Lung microvascular endothelial cell (primary cell): Measurements from ENCODE around the gene DNPH1. TPM values are rescaled to one million over a fixed set of nuclear protein-coding genes. Genes with fewer than 3 reads are reported as not detected.
A peak's percentile ranks its signal among the peaks of the same experiment; 100 is the strongest.

Experiments
- DNase-seq, 2 donors: peaks; one replicate each; pipeline versions ENCODE4 v3.0.0 to v3.0.0-alpha.2; 2010; ENCODE audit warnings: low read depth in 2 of 2
- total RNA-seq: library from RNA; depleted of rRNA; stranded (reverse); fragments of >200 nt; gene quantifications from 2 replicates; pipeline ENCODE4 v1.2.1, GENCODE V29; 2014

The DNPH1 gene
- total RNA-seq, 1 donor from 2014 or later = 26.8 TPM

DNA sequence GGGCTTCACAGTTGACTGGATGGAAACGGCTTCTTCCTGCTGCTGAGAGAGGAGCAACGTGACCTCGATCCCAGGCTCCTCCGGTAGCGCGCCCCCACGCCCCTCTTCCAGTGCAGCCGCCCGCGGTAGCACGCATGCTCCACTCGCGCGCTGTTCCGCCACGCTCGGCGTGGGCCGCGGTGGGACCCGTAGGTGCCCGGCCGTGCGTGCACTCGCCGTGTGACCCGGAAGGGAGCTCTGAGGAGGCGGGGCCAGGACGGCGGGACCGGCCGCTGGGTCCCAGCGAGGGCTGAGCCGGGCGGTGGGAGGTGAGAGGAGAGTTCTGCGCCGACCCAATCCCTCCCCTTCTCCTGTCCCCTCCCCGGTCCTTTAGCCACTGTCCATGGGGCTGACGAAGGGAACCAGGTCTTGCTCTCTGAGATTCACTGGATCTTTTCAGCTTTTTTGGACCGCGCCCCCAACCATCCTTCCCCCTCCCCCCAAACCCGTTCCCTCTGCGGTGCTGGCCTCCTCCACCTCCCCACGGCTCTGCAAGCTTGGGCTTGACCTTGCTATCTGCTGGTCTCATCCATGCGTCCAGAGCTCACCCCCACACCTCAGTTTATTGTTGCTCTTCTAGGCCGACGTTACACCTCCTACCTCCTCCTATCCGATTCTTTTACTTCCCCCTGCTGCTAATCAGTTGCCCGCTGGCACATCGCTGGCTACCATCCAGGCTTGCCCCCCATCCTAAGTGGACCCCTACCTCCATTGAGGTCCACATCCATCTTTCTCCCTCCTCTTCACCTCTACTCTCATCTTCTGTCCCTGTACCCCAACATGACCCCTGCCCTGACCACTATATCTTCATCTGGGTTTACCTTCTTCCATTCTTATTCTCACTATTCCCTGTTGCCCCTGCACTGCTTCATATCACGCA is 47.1 kb downstream of the DNPH1 start, which contains the start of gene CUL9:
Gene CUL9, plus strand, starts transcription at position 255 of the 919 bp plus-strand sequence. CDS start 2,115 bp downstream, outside the sequence.
- DNase-seq = peak; percentile 76 to 85

DNA sequence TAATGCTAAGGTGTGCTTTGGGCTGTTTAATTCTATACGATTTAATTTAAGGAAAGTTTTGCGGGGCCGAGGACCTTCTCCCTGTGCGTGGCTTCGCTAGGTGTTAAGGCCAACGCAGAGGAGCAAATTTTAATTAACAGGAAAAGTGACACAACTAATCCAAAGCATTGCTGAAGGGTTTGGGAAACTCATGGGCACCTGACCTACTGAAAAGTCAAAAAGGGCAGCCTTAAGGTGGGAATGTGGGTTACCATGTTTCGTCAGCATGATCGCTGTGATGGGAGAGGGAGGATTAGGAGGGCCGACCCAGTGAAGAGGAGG is 47.7 kb downstream of the DNPH1 start:
- DNase-seq = no peak

DNA sequence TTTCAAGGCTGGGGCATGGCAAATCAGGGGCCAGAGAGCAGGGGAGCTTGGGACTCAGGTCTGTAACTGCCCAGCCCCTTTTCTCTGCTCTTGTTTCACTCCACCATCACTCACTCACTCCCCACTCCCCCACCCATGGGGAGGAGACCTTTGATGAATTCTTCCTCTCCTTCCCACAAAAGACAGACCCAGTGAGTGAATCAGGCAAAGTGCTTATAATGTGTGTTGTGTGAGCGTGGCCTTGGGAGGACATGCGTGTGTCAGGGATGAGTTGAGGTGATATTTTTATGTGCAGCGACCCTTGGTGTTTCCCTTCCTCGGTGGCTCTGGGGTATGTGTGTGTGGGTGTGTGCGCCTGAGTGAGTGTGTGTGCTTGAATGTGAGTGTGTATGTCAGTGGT is 48.3 kb downstream of the DNPH1 start:
- peak in 1 of 2 donors; percentile 7 for DNase-seq

DNA sequence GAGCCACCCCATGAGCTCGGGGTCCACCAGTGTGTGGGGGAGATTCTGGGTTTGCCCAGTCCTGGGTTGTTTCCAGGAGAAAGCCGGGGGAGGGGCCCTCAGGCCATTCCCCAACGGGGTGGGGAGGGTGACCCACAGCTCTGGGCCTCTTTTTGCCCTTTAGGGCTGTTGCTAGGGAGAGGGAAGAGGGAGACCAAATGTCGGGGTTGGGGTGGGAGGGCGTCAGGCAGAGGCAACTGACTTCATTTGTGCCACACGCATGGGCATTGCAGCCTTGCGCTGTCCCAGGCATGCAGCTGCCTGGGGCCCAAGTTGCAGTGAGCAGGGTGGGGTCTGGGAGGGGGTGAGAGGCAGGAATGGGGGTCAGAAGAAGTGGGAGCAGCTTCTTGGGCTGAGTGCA is 49.2 kb downstream of the DNPH1 start:
- no peak for DNase-seq

DNA sequence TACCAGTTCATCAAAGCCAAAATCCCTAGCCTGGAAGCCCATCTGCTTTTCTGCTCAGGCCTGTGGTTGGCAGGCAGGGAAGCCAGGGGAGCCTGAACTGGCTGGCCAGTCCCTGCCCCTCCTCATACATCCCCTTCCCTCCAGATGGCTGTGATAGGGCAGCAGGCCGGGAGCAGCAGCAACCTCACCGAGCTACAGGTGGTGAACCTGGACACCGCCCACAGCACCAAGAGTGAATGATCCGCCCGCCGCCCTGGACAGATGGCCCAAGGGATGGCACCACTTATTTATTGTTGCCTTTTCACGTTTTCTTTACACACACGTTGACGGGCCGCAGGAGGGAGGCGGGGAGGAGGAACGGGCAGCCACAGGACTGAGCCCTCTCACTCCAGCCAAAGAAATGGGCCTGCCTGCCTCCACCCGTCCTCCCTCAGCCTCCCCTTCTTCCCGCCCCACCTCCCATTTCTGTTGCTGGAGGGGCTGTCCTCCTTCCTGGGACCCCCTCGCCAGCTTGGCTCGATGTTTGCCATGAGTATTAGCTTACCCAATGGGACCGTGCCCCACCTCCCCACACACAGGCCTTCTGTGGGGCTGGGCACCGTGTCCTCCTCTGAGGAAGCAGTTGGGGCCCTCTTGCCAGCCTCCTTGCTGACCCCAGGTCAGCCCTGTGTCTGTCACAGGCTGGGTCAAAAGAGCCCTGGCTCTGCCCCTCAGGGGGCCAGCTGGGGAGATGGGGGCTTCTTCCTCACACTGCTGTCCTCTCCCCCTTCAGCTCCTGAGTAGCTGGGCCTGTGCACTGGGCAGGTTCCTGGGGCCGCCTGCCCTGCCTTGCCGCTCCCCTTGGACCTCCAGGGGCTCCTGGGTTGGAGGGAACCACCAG is 50.1 kb downstream of the DNPH1 start:
- DNase-seq = no peak

DNA sequence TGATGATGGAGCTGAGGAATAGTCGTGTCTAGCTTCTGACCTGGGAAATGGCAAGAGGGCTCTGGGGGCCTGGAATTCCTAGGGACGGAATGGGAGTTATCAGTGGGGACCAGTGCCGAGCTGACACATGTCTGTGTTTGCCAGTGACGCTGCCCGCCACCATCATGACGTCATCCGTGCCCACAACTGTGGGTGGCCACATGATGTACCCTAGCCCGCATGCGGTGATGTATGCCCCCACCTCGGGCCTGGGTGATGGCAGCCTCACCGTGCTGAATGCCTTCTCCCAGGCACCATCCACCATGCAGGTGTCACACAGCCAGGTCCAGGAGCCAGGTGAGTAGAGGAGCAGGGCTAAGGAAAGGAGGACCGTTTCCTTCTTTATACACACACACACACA is 51.1 kb downstream of the DNPH1 start:
- DNase-seq = no peak

DNA sequence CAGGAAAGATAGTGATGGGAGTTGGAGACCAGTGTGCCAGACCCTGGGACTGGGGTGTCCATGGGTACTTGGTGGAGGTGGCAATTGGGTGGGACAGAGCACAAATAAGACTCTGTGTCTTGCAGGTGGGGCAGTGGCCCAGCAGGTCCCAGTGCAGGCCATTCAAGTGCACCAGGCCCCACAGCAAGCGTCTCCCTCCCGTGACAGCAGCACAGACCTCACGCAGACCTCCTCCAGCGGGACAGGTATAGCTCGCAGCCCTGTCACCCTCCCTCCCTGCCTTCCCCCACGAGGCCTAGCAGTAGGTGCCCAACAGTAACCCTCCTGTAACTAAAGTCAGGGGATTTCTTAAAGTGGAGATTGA is 52.9 kb downstream of the DNPH1 start:
- DNase-seq = no peak

DNA sequence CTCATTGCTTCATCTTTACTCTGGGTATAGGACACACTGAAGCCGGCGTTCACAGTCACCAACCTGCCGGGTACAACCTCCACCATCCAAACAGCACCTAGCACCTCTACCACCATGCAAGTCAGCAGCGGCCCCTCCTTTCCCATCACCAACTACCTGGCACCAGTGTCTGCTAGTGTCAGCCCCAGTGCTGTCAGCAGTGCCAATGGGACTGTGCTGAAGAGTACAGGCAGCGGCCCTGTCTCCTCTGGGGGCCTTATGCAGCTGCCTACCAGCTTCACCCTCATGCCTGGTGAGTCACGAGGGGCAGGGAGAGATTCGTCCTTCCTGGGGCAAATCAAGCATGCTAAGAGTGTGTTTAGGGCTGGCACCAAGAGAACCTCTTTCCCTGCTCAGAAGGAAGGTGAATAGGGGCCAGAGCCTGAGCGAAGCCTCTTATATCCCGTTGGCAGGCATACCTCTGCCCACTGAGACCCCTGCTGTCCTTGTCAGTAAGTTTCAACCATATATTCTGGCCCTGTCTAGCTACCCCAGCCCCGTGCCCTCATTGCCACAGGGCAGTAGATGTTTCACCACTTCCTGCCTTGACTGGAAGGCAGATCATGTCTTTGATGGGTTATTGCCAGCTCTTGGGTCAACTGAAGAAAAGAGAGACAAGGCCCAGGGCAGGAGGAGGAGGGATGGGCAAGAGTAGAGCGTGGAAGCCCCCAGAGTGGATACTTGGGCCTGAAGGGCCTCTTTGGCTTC is 53.4 kb downstream of the DNPH1 start:
- no peak for DNase-seq

Other genes with a start within 250 kb of the DNPH1 start
- 19.2 and 22.0 TPM in 2 replicates for gene PPP2R5D, start 244.9 kb downstream of the DNPH1 start, total RNA-seq
- gene MEA1, start 215.5 kb downstream of the DNPH1 start, total RNA-seq = 33.3 and 47.0 TPM in 2 replicates
- gene KLHDC3, start 215.2 kb downstream of the DNPH1 start, total RNA-seq = 104 and 126 TPM in 2 replicates
- gene RRP36, start 207.9 kb downstream of the DNPH1 start, total RNA-seq = 58.9 and 64.9 TPM in 2 replicates
- 15.0 and 19.4 TPM in 2 replicates for gene CUL7, start 175.6 kb downstream of the DNPH1 start, total RNA-seq
- 9.4 and 11.3 TPM in 2 replicates for gene MRPL2, start 170.0 kb downstream of the DNPH1 start, total RNA-seq
- gene KLC4, start 169.8 kb downstream of the DNPH1 start, total RNA-seq = 13.1 and 19.2 TPM in 2 replicates
- 17.2 and 26.8 TPM in 2 replicates for gene PTK7, start 153.2 kb downstream of the DNPH1 start, total RNA-seq
- gene SRF, start 58.2 kb downstream of the DNPH1 start, total RNA-seq = 8.3 and 12.7 TPM in 2 replicates
- 11.6 and 19.6 TPM in 2 replicates for gene CUL9, start 47.3 kb downstream of the DNPH1 start, total RNA-seq
- under 0.01 TPM in 1 of 2 replicates, not detected in the other for gene TTBK1, start 14.0 kb upstream of the DNPH1 start, total RNA-seq
- not detected in 2 replicates for gene SLC22A7, start 68.8 kb upstream of the DNPH1 start, total RNA-seq
- not detected in 2 replicates for gene CRIP3, start 79.3 kb upstream of the DNPH1 start, total RNA-seq
- gene ZNF318, start 140.2 kb upstream of the DNPH1 start, total RNA-seq = 3.9 and 5.6 TPM in 2 replicates
- 10.2 and 17.1 TPM in 2 replicates for gene ABCC10, start 198.1 kb upstream of the DNPH1 start, total RNA-seq
- gene DLK2, start 226.1 kb upstream of the DNPH1 start, total RNA-seq = 0.22 and 1.2 TPM in 2 replicates
- 4.6 and 6.5 TPM in 2 replicates for gene TJAP1, start 248.1 kb upstream of the DNPH1 start, total RNA-seq